Measurements from ENCODE around the gene ABRACL. TPM values are rescaled to one million over a fixed set of nuclear protein-coding genes. Genes with fewer than 3 reads are reported as not detected.

Gene ABRACL
- total and polyA plus RNA-seq, 2 of the 8 experiments (the other 6 are each of a cell fraction or from before 2014, with no cell fraction given): 103 to 167 TPM

DNA sequence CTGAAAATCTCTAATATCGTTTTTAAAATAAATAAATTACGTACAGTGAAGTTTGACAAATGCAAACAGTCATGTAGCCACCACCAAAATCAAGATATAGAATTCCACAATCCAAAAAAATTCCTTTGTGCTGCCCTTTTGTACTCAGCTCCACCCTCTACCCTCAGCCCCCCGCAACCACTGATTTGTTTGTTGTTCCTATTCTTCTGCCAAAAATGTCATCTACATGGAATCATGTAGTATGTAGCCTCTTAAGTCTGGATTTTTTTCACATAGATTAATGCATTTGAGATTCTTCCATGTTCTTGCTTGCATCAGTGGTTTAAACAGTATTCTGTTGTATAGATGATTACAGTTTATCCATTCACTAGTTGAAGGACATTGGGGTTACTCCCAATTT lies 32.0 kb upstream of the ABRACL start:
- Histone ChIP-seq H3K23me2 (ENCODE audit: low read depth, low read length) (no peaks in the 10 kb centered on the region), H2AK5ac (ENCODE audit: low read depth, low read length) (no peak overlapping the region), H4K20me1 (replicated peaks in 1 of 2; ENCODE audit: control insufficient read depth in 1 of 2, insufficient read depth in 2 of 2, low read length in 2 of 2) (no peaks in the 10 kb centered on the region), H2BK12ac (ENCODE audit: low read depth, low read length) (no peak overlapping the region), H3K79me2 (ENCODE audit: control insufficient read depth in 1 of 2, insufficient read depth in 2 of 2, low read length in 2 of 2) (no peaks in the 10 kb centered on the region), H2BK5ac (ENCODE audit: low read depth, low read length) (no peak overlapping the region), H3K27me3 (replicated peaks in 1 of 4; ENCODE audit: control insufficient read depth in 3 of 4, extremely low read depth in 1 of 4, insufficient read depth in 3 of 4, low read length in 3 of 4) (no peaks in the 10 kb centered on the region; a peak in 1 of 7 replicates), H2BK15ac (ENCODE audit: low read length) (no peak overlapping the region), H3K9me3 (ENCODE audit: insufficient read depth in 2 of 2, low read depth in 1 of 2, low read length in 1 of 2) (no peaks in the 10 kb centered on the region), H3K4me3 (ENCODE audit: extremely low read depth in 1 of 4, insufficient read depth in 2 of 4, low read depth in 3 of 4, low read length in 4 of 4) (no peak overlapping the region), H4K8ac (ENCODE audit: extremely low read depth, insufficient read depth, low read length) (no peak overlapping the region), H3K27ac (ENCODE audit: low read depth, low read length) (no peak overlapping the region), H3K23ac (ENCODE audit: insufficient read length) (no peak overlapping the region), H2BK120ac (replicated peaks; ENCODE audit: low read depth, low read length) (no peak overlapping the region), H3K79me1 (ENCODE audit: low read depth, low read length) (no peaks in the 10 kb centered on the region; the same call in 1 of the 2 replicates), H2AFZ (ENCODE audit: low read length) (no peak overlapping the region), H3K4me2 (ENCODE audit: insufficient read depth in 1 of 2, low read depth in 2 of 2, low read length in 2 of 2) (no peak overlapping the region), H4K5ac (ENCODE audit: insufficient read length, low read depth, low read length) (no peak overlapping the region), H3K4ac (replicated peaks; ENCODE audit: insufficient read length, low read depth, low read length) (no peak overlapping the region), H3K18ac (ENCODE audit: extremely low read depth, low read length) (no peak overlapping the region), H3K36me3 (ENCODE audit: control insufficient read depth in 2 of 4, insufficient read depth in 4 of 4, low read length in 3 of 4) (no peaks in the 10 kb centered on the region), H3K14ac (ENCODE audit: insufficient read length) (no peak overlapping the region), H3K56ac (replicated peaks; ENCODE audit: insufficient read length, low read depth, low read length) (no peak overlapping the region), H3K4me1 (replicated peaks in 1 of 4; ENCODE audit: control insufficient read depth in 3 of 4, insufficient read depth in 4 of 4, low read length in 3 of 4) (peaks cover 0 to 9% (median 4%) of the 10 kb centered on the region in 4 experiments; a peak in 6 of 7 replicates), H2BK20ac (ENCODE audit: low read length) (no peak overlapping the region), H4K91ac (replicated peaks; ENCODE audit: insufficient read length, low read length) (no peak overlapping the region), H3K9ac (replicated peaks in 1 of 4; ENCODE audit: extremely low read depth in 1 of 4, low read depth in 3 of 4, low read length in 3 of 4) (no peak overlapping the region)
- ChIA-PET CTCF (ENCODE audit: partially characterized antibody) (interaction anchor here (1.1 to 1.4 kb wide), 3 partner anchors 18 to 110 kb away, joined by 3 read pairs; no protein-coding TSS in a partner anchor), POLR2A (ENCODE audit: partially characterized antibody) (interaction anchor here (1.0 kb wide), 1 partner anchor 33 kb away, joined by 3 read pairs; no protein-coding TSS in a partner anchor)
- no peak for FAIRE-seq
- WGBS, 2 experiments (ENCODE audit: extremely low coverage in 1 of 2, insufficient coverage in 1 of 2, insufficient read length in 1 of 2, insufficient replicate concordance in 2 of 2, low coverage in 1 of 2, low lambda C conversion rate in 2 of 2, missing lambda C conversion rate in 1 of 2): 89% methylated on average over 3 of the region's 3 CpGs; no CpG with 5 or more reads in 1 of the 2 experiments
- DNase-seq (ENCODE audit: low read depth in 1 of 2, low spot score in 2 of 2): no peak
- TF ChIP-seq SRF (IDR thresholded peaks at IDR 0.05; ENCODE audit: low read depth, low read length) (no peak), CREB1 (IDR thresholded peaks at IDR 0.05) (no peak), CBX8 (IDR thresholded peaks at IDR 0.05; ENCODE audit: borderline replicate concordance, low read depth, low read length) (no peak), POU5F1 (IDR thresholded peaks at IDR 0.05; ENCODE audit: low read depth, low read length) (no peak), POLR2AphosphoS5 (IDR thresholded peaks at IDR 0.05; ENCODE audit: low read depth, low read length) (no peak), YY1 (IDR thresholded peaks at IDR 0.05; ENCODE audit: low read depth, low read length) (no peak), EP300 (IDR thresholded peaks at IDR 0.05; ENCODE audit: borderline replicate concordance in 1 of 2, low read depth in 2 of 2, low read length in 2 of 2) (no peak), TCF12 (IDR thresholded peaks at IDR 0.05; ENCODE audit: low read depth, low read length) (no peak), EGR1 (IDR thresholded peaks at IDR 0.05; ENCODE audit: borderline replicate concordance, low read depth, low read length) (no peak), SIX5 (IDR thresholded peaks at IDR 0.05; ENCODE audit: low read depth, low read length) (no peak), POLR2A (IDR thresholded peaks at IDR 0.05; ENCODE audit: control extremely low read depth in 1 of 2, low read depth in 2 of 2, low read length in 2 of 2) (no peak)
- TF ChIP-seq, protein P1, sequence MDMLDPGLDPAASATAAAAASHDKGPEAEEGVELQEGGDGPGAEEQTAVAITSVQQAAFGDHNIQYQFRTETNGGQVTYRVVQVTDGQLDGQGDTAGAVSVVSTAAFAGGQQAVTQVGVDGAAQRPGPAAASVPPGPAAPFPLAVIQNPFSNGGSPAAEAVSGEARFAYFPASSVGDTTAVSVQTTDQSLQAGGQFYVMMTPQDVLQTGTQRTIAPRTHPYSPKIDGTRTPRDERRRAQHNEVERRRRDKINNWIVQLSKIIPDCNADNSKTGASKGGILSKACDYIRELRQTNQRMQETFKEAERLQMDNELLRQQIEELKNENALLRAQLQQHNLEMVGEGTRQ (IDR thresholded peaks at IDR 0.05; ENCODE audit: low read length): no peak
- TF ChIP-seq, protein P2, sequence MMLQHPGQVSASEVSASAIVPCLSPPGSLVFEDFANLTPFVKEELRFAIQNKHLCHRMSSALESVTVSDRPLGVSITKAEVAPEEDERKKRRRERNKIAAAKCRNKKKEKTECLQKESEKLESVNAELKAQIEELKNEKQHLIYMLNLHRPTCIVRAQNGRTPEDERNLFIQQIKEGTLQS (IDR thresholded peaks at IDR 0.05; ENCODE audit: insufficient read depth, low read depth, low read length): no peak
